GM12878 (cell line): ENCODE data around the gene RILPL2. TPM values are rescaled to one million over a fixed set of nuclear protein-coding genes. Genes with fewer than 3 reads are reported as not detected.

ENCODE experiments used
- ATAC-seq: fragments of 200-7000 bp; cut with Tn5 transposase; 3 replicates; pipeline ENCODE4 v1.9.1; 2020; ENCODE audit warnings: mild to moderate bottlenecking, moderate library complexity
- BruUV-seq: library from RNA; stranded (reverse); fragments of 400-500 nt; replicated peaks from 2 replicates; lab custom pipeline; 2021; lab: Mats Ljungman, UMichigan
- CTCF ChIA-PET: fragments of 300-600 bp; sonication (Branson Sonifier 250); formaldehyde crosslinking; extraction: SDS; loops from one replicate; lab custom pipeline; 2021; ENCODE audit warnings: inconsistent platforms; lab: Yijun Ruan, JAX
- POLR2A ChIA-PET: fragments of 350-600 bp; formaldehyde crosslinking; extraction: SDS; loops from one replicate; lab custom pipeline; 2021; ENCODE audit warnings: inconsistent platforms; lab: Charles Lee
- RAD21 ChIA-PET: fragments of 300-600 bp; sonication (Branson Sonifier 250); formaldehyde crosslinking; loops from one replicate; lab custom pipeline; 2023; ENCODE audit warnings: antibody characterized with exemption; ENCODE audit not compliant: unreplicated experiment; lab: Charles Lee
- SMC1A ChIA-PET: fragments of 300-600 bp; sonication (Branson Sonifier 250); formaldehyde crosslinking; loops from one replicate; lab custom pipeline; 2023; ENCODE audit not compliant: unreplicated experiment, uncharacterized antibody; lab: Charles Lee
- DNase-seq: peaks from one replicate; pipeline ENCODE4 v3.0.0-alpha.2; 2011; ENCODE audit warnings: low read depth, low spot score
- FAIRE-seq: peaks from 3 replicates; lab custom pipeline; 2011; peaks lifted over from hg19 to GRCh38; lab: Jason Lieb, UNC
- H2AFZ ChIP-seq: 2 replicates; pipeline ENCODE4 v1.6.0; 2011; ENCODE audit warnings: low read depth, low read length, control low read depth; ENCODE audit not compliant: control insufficient read depth
- H3K27ac ChIP-seq: 2 replicates; pipeline ENCODE4 v1.5.1; 2011; ENCODE audit warnings: control low read depth; ENCODE audit not compliant: control insufficient read depth, insufficient read depth
- H3K27me3 ChIP-seq, 2 experiments: replicated peaks in 1 of 2; 2 replicates each; pipeline versions ENCODE4 v1.6.0 to v1.6.1; 2011; ENCODE audit warnings: low read length in 1 of 2; ENCODE audit not compliant: control insufficient read depth in 2 of 2, insufficient read depth in 2 of 2
- H3K36me3 ChIP-seq, 2 experiments: 2 replicates each; pipeline ENCODE4 v1.5.1; 2011; ENCODE audit warnings: low read length in 1 of 2; ENCODE audit not compliant: control insufficient read depth in 2 of 2, insufficient read depth in 2 of 2
- H3K4me1 ChIP-seq: 2 replicates; pipeline ENCODE4 v1.6.1; 2011; ENCODE audit warnings: mild to moderate bottlenecking, low read length, moderate library complexity, mixed read lengths; ENCODE audit not compliant: control insufficient read depth, insufficient read depth
- H3K4me2 ChIP-seq: 2 replicates; pipeline ENCODE4 v1.6.0; 2011; ENCODE audit warnings: control low read depth; ENCODE audit not compliant: control insufficient read depth, insufficient read depth
- H3K4me3 ChIP-seq: fragments of 200-600 bp; sonication (generic); 2 replicates; pipeline ENCODE4 v1.5.1; 2016
- H3K79me2 ChIP-seq: 2 replicates; pipeline ENCODE4 v1.6.0; 2011; ENCODE audit warnings: low read length; ENCODE audit not compliant: control insufficient read depth, insufficient read depth
- H3K9ac ChIP-seq: 2 replicates; pipeline ENCODE4 v1.8.0; 2011; ENCODE audit warnings: low read length, control low read depth, mixed read lengths; ENCODE audit not compliant: control insufficient read depth, insufficient read depth
- H3K9me3 ChIP-seq: replicated peaks from 3 replicates; pipeline ENCODE4 v1.5.1; 2011; ENCODE audit warnings: mild to moderate bottlenecking, low read length; ENCODE audit not compliant: control insufficient read depth, insufficient read depth
- H4K20me1 ChIP-seq: 2 replicates; pipeline ENCODE4 v1.6.0; 2011; ENCODE audit not compliant: control insufficient read depth, insufficient read depth
- BACH1 ChIP-seq: fragments of 450-650 bp; IDR thresholded peaks from 2 replicates; pipeline ENCODE4 v1.6.1; 2017; ENCODE audit warnings: mild to moderate bottlenecking, borderline replicate concordance
- CBX3 ChIP-seq: fragments of 200-600 bp; sonication (generic); IDR thresholded peaks from 2 replicates; pipeline ENCODE4 v1.6.1; 2016; ENCODE audit warnings: low read depth, borderline replicate concordance
- CREM ChIP-seq: IDR thresholded peaks from 2 replicates; pipeline ENCODE4 v1.6.1; 2014; ENCODE audit warnings: antibody characterized with exemption, low read depth
- ESRRA ChIP-seq: IDR thresholded peaks from 2 replicates; pipeline ENCODE4 v1.6.1; 2012; ENCODE audit warnings: mild to moderate bottlenecking, low read length, improper control_type of control experiment
- GATAD2B ChIP-seq: fragments of 450-650 bp; conservative IDR thresholded peaks from 2 replicates; pipeline ENCODE4 v1.6.1; 2017; ENCODE audit warnings: low read depth, mild to moderate bottlenecking, moderate library complexity
- HDAC6 ChIP-seq: fragments of 200-600 bp; sonication (generic); IDR thresholded peaks from one replicate; pipeline ENCODE4 v1.8.0; 2017; ENCODE audit warnings: antibody characterized with exemption; ENCODE audit not compliant: unreplicated experiment
- JUNB ChIP-seq: IDR thresholded peaks from 2 replicates; pipeline ENCODE4 v1.6.1; 2016; ENCODE audit warnings: antibody characterized with exemption, mild to moderate bottlenecking
- MEF2A ChIP-seq: IDR thresholded peaks from 2 replicates; pipeline ENCODE4 v1.6.1; 2011; ENCODE audit warnings: low read depth, mild to moderate bottlenecking, low read length, moderate library complexity; ENCODE audit not compliant: insufficient read depth
- NFYA ChIP-seq: IDR thresholded peaks from 2 replicates; pipeline ENCODE4 v1.6.1; 2011; ENCODE audit warnings: low read depth, mild to moderate bottlenecking, low read length, improper control_type of control experiment, borderline replicate concordance
- NR2C1 ChIP-seq: fragments of 450-650 bp; IDR thresholded peaks from 2 replicates; pipeline ENCODE4 v1.6.1; 2017; ENCODE audit warnings: antibody characterized with exemption, mild to moderate bottlenecking, moderate library complexity
- NRF1 ChIP-seq: conservative IDR thresholded peaks from 2 replicates; pipeline ENCODE4 v1.6.1; 2011; ENCODE audit warnings: mild to moderate bottlenecking, low read depth, low read length, improper control_type of control experiment
- RAD21 ChIP-seq: IDR thresholded peaks from 2 replicates; pipeline ENCODE4 v1.6.1; 2011; ENCODE audit warnings: mild to moderate bottlenecking, low read depth, low read length, moderate library complexity; ENCODE audit not compliant: insufficient read depth
- RAD51 ChIP-seq: fragments of 450-650 bp; IDR thresholded peaks from 2 replicates; pipeline ENCODE4 v1.6.1; 2016; ENCODE audit warnings: moderate library complexity, mild to moderate bottlenecking, inconsistent platforms
- ZZZ3 ChIP-seq: IDR thresholded peaks from 2 replicates; pipeline ENCODE4 v1.6.1; 2011; ENCODE audit warnings: low read depth; ENCODE audit not compliant: control insufficient read depth, insufficient read length
- WGBS: methylation state at CpG from one replicate; pipeline ENCODE4 v1.1.6; 2016; ENCODE audit warnings: low lambda C conversion rate; ENCODE audit not compliant: insufficient replicate concordance, insufficient coverage; ENCODE audit errors: missing lambda C conversion rate; 5-methylcytosine and 5-hydroxymethylcytosine counted together
- in situ Hi-C: fragments of 300-500 bp; cut with MboI; formaldehyde crosslinking; loops from 9 replicates; pipeline ENCODE4 v1.14.3; 2018; ENCODE audit warnings: mixed read lengths
- intact Hi-C: fragments of 100-400 bp; cut with micrococcal nuclease; formaldehyde crosslinking; loops from one replicate; pipeline ENCODE4 v1.14.2; 2022; ENCODE audit not compliant: unreplicated experiment
- polyA plus RNA-seq, 11 experiments: library from polyadenylated mRNA; depleted of rRNA in 4 of 11; unstranded in 6 of 11; stranded (reverse) in 5 of 11; fragments of >200 nt; fragmentation: Nextera tagmentation in 4 of 11; fragmentation: Illumina TruSeq in 1 of 11; extraction: Ambion mirVana in 4 of 11; extraction: Trizol in 1 of 11; gene quantifications; 1 replicate in 1 of 11; 2 replicates in 10 of 11; pipeline versions ENCODE4 v1.2.1 to v1.2.3, GENCODE V29; 2011 to 2016; ENCODE audit warnings: inconsistent platforms in 2 of 11, missing spikeins in 2 of 11, low read depth in 1 of 11
- total RNA-seq, 4 experiments: library from RNA; depleted of rRNA in 3 of 4; stranded (reverse); fragments of >200 nt in 3 of 4; fragmentation: Illumina TruSeq in 1 of 4; extraction: Trizol in 1 of 4; gene quantifications; 2 replicates each; pipeline versions ENCODE4 v1.2.1 to v1.2.3, GENCODE V29; 2013 to 2021
- TF ChIP-seq, protein P1 (sequence below): fragments of 450-650 bp; IDR thresholded peaks from 2 replicates; pipeline ENCODE4 v1.6.1; 2017; ENCODE audit warnings: mild to moderate bottlenecking, moderate library complexity
- TF ChIP-seq, protein P2 (sequence below): IDR thresholded peaks from 2 replicates; pipeline ENCODE4 v1.6.1; 2011; ENCODE audit warnings: low read depth, mild to moderate bottlenecking, low read length, moderate library complexity, borderline replicate concordance; ENCODE audit errors: extremely low read depth

RILPL2 gene
- total and polyA plus RNA-seq, 10 of the 15 experiments (the other 5 are each of a cell fraction or from before 2014, with no cell fraction given) = 3.5 to 38.5 (median 19.7) TPM

DNA sequence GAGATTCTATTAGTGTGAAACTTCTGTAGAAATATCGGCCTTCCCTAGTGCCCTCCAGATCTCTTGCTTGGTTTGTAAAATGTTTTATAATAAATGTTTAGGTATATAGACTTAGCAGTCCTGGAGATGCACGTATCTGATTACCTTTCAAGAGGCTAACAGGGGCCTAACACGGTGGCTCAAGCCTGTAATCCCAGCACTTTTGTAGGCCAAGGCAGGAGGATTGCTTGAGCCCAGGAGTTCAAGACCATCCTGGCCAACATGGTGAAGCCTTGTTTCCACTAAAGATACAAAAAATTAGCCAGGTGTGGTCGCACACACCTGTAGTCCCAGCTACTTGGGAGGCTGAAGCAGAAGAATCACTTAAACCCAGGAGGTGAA is 9.8 kb upstream of the RILPL2 start:
- H3K4me3 ChIP-seq = no peak overlapping the region
- ChIA-PET POLR2A (interaction anchor here (0.7 to 1.1 kb wide), 2 partner anchors 11 to 22 kb away, joined by 3 to 4 read pairs; partner anchors contain the start of gene SNRNP35), RAD21 (interaction anchor here (1.2 kb wide), 1 partner anchor 208 kb away, joined by 3 read pairs; no protein-coding TSS in a partner anchor), CTCF (interaction anchor here (1.0 kb wide), 1 partner anchor 22 kb away, joined by 4 read pairs; no protein-coding TSS in a partner anchor), SMC1A (interaction anchor here (0.6 to 0.7 kb wide), 2 partner anchors 12 to 18 kb away, joined by 3 to 4 read pairs; partner anchors contain the start of gene SNRNP35)
- peak overlapping the region; percentile 76; the same call in 1 of the 2 replicates for H2AFZ ChIP-seq
- 63% methylated on average over 4 of the region's 4 CpGs for WGBS
- no peaks in the 10 kb centered on the region for H3K27me3 ChIP-seq
- no peak overlapping the region for H3K9ac ChIP-seq
- H3K27ac ChIP-seq = no peak overlapping the region
- no peaks in the 10 kb centered on the region for H4K20me1 ChIP-seq
- H3K9me3 ChIP-seq = no peaks in the 10 kb centered on the region
- FAIRE-seq (no peak), ATAC-seq (no peak), DNase-seq (no peak)
- peaks cover 33% of the 10 kb centered on the region for H3K4me1 ChIP-seq
- H3K4me2 ChIP-seq = no peak overlapping the region
- no peaks in the 10 kb centered on the region for H3K36me3 ChIP-seq
- intact Hi-C loops = no loop called here
- TF ChIP-seq GATAD2B (no peak), JUNB (no peak), NR2C1 (no peak), ZZZ3 (no peak), CREM (no peak), BACH1 (no peak), NRF1 (no peak), RAD51 (no peak), HDAC6 (no peak), MEF2A (no peak), RAD21 (no peak), ESRRA (no peak), NFYA (no peak), CBX3 (no peak)
- TF ChIP-seq, protein P1, sequence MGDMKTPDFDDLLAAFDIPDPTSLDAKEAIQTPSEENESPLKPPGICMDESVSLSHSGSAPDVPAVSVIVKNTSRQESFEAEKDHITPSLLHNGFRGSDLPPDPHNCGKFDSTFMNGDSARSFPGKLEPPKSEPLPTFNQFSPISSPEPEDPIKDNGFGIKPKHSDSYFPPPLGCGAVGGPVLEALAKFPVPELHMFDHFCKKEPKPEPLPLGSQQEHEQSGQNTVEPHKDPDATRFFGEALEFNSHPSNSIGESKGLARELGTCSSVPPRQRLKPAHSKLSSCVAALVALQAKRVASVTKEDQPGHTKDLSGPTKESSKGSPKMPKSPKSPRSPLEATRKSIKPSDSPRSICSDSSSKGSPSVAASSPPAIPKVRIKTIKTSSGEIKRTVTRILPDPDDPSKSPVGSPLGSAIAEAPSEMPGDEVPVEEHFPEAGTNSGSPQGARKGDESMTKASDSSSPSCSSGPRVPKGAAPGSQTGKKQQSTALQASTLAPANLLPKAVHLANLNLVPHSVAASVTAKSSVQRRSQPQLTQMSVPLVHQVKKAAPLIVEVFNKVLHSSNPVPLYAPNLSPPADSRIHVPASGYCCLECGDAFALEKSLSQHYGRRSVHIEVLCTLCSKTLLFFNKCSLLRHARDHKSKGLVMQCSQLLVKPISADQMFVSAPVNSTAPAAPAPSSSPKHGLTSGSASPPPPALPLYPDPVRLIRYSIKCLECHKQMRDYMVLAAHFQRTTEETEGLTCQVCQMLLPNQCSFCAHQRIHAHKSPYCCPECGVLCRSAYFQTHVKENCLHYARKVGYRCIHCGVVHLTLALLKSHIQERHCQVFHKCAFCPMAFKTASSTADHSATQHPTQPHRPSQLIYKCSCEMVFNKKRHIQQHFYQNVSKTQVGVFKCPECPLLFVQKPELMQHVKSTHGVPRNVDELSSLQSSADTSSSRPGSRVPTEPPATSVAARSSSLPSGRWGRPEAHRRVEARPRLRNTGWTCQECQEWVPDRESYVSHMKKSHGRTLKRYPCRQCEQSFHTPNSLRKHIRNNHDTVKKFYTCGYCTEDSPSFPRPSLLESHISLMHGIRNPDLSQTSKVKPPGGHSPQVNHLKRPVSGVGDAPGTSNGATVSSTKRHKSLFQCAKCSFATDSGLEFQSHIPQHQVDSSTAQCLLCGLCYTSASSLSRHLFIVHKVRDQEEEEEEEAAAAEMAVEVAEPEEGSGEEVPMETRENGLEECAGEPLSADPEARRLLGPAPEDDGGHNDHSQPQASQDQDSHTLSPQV = no peak
- TF ChIP-seq, protein P2, sequence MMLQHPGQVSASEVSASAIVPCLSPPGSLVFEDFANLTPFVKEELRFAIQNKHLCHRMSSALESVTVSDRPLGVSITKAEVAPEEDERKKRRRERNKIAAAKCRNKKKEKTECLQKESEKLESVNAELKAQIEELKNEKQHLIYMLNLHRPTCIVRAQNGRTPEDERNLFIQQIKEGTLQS = no peak
- BruUV-seq = no TSS peak
- in situ Hi-C loops = loop anchor here (25.0 kb wide), 1 partner anchor 1466 kb away; the partner anchor contains the start of gene UBC
- no peaks in the 10 kb centered on the region; the same call in 1 of the 2 replicates for H3K79me2 ChIP-seq
